Astrocyte (in vitro differentiated cells and primary cell): ENCODE measurements around the gene CSNK2A1. TPM values are rescaled to one million over a fixed set of nuclear protein-coding genes. Genes with fewer than 3 reads are reported as not detected.

Experiments used
- DNase-seq: peaks from one replicate; pipeline ENCODE4 v3.0.0-alpha.2; 2010; ENCODE audit warnings: low read depth
- FAIRE-seq: peaks from 2 replicates; lab custom pipeline; 2011; peaks lifted over from hg19 to GRCh38; lab: Jason Lieb, UNC
- H2AFZ ChIP-seq: 2 replicates; pipeline ENCODE4 v1.6.0; 2012; ENCODE audit warnings: low read depth, low read length, inconsistent platforms
- H3K27ac ChIP-seq: 2 replicates; pipeline ENCODE4 v1.5.1; 2011; ENCODE audit warnings: low read depth, low read length, inconsistent platforms
- H3K27me3 ChIP-seq: 2 replicates; pipeline ENCODE4 v1.6.0; 2011; ENCODE audit warnings: low read length, inconsistent platforms; ENCODE audit not compliant: insufficient read depth
- H3K36me3 ChIP-seq: 2 replicates; pipeline ENCODE4 v1.5.1; 2011; ENCODE audit warnings: low read length, inconsistent platforms; ENCODE audit not compliant: insufficient read depth
- H3K4me1 ChIP-seq: 2 replicates; pipeline ENCODE4 v1.5.1; 2011; ENCODE audit warnings: low read length, inconsistent platforms; ENCODE audit not compliant: insufficient read depth
- H3K4me2 ChIP-seq: 2 replicates; pipeline ENCODE4 v1.6.0; 2012; ENCODE audit warnings: low read length, inconsistent platforms
- H3K4me3 ChIP-seq: 2 replicates; pipeline ENCODE4 v1.5.1; 2011; ENCODE audit warnings: low read depth, mild to moderate bottlenecking, low read length, inconsistent platforms; ENCODE audit not compliant: insufficient read depth
- H3K79me2 ChIP-seq: 2 replicates; pipeline ENCODE4 v1.6.0; 2012; ENCODE audit warnings: mild to moderate bottlenecking, low read length, inconsistent platforms; ENCODE audit not compliant: insufficient read depth
- H3K9ac ChIP-seq: 2 replicates; pipeline ENCODE4 v1.6.0; 2012; ENCODE audit warnings: mild to moderate bottlenecking, low read length, inconsistent platforms
- H3K9me3 ChIP-seq: 2 replicates; pipeline ENCODE4 v1.5.1; 2012; ENCODE audit warnings: low read depth, mild to moderate bottlenecking, low read length, inconsistent platforms; ENCODE audit not compliant: insufficient read depth
- H4K20me1 ChIP-seq: 2 replicates; pipeline ENCODE4 v1.6.0; 2012; ENCODE audit warnings: low read length, inconsistent platforms; ENCODE audit not compliant: insufficient read depth
- H3K27ac Mint-ChIP-seq: one replicate; pipeline ENCODE4 v1.8.0; 2021; ENCODE audit warnings: mild to moderate bottlenecking, mixed read lengths; ENCODE audit not compliant: unreplicated experiment
- H3K27me3 Mint-ChIP-seq: one replicate; pipeline ENCODE4 v1.8.0; 2021; ENCODE audit warnings: low read depth, mixed read lengths; ENCODE audit not compliant: unreplicated experiment
- H3K36me3 Mint-ChIP-seq: one replicate; pipeline ENCODE4 v1.8.0; 2021; ENCODE audit warnings: low read depth, mixed read lengths; ENCODE audit not compliant: unreplicated experiment
- H3K4me1 Mint-ChIP-seq: one replicate; pipeline ENCODE4 v1.8.0; 2021; ENCODE audit warnings: low read depth, mixed read lengths; ENCODE audit not compliant: unreplicated experiment
- H3K4me3 Mint-ChIP-seq: one replicate; pipeline ENCODE4 v1.8.0; 2021; ENCODE audit warnings: mild to moderate bottlenecking, moderate library complexity, mixed read lengths; ENCODE audit not compliant: unreplicated experiment
- H3K9me3 Mint-ChIP-seq: one replicate; pipeline ENCODE4 v1.8.0; 2021; ENCODE audit warnings: mild to moderate bottlenecking, mixed read lengths; ENCODE audit not compliant: unreplicated experiment
- CTCF ChIP-seq: IDR thresholded peaks from 2 replicates; pipeline ENCODE4 v1.5.1; 2011; ENCODE audit warnings: low read depth, mild to moderate bottlenecking, inconsistent platforms, low read length, moderate library complexity; ENCODE audit not compliant: insufficient read depth
- EZH2 ChIP-seq: IDR thresholded peaks from 2 replicates; pipeline ENCODE4 v1.6.1; 2012; ENCODE audit warnings: mild to moderate bottlenecking, low read length, inconsistent platforms; ENCODE audit not compliant: insufficient read depth
- total RNA-seq: library from RNA; stranded (reverse); gene quantifications from 2 replicates; pipeline ENCODE4 v1.2.1, GENCODE V29; 2021

The CSNK2A1 gene
- total RNA-seq, 1 donor from 2014 or later: 226 TPM

DNA sequence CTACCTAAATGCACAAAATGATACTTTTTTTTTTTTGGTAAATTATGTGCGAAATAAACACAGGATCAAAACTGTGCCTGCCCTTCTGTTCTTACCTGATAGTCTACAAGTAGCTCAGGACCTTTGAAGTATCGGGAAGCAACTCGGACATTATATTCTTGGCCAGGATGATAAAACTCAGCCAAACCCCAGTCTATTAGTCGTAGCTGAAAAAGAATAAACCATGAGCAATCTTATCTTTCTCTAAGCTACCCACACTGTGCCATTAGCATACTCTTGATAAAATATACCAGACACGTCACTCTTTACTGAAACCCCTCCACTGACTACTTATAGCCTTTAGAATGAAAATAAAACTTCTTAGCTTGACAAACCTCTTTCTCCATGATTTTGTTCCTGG is 51.4 kb downstream of the CSNK2A1 start:
- DNase-seq (no peak), FAIRE-seq (no peak)
- Histone ChIP-seq H3K36me3 (peaks cover 63% of the 10 kb centered on the region), H3K79me2 (no peaks in the 10 kb centered on the region), H2AFZ (no peak overlapping the region), H3K4me3 (no peak overlapping the region), H3K9ac (no peak overlapping the region), H3K27me3 (no peaks in the 10 kb centered on the region), H3K9me3 (no peaks in the 10 kb centered on the region), H3K27ac (no peak overlapping the region), H4K20me1 (peaks cover 29% of the 10 kb centered on the region), H3K4me2 (no peak overlapping the region), H3K4me1 (no peaks in the 10 kb centered on the region)
- Mint-ChIP-seq H3K4me1 (no peaks in the 10 kb centered on the region), H3K27me3 (no peaks in the 10 kb centered on the region), H3K36me3 (peaks cover 7% of the 10 kb centered on the region), H3K9me3 (no peaks in the 10 kb centered on the region), H3K27ac (no peak overlapping the region), H3K4me3 (no peak overlapping the region)
- TF ChIP-seq EZH2: no peak
- TF ChIP-seq CTCF: no peak

GRCh38 chr20:487655-488054 is 55.9 kb downstream of the CSNK2A1 start:
- no peak for DNase-seq
- no peak overlapping the region for H3K4me2 ChIP-seq
- FAIRE-seq: no peak
- no peak overlapping the region for H3K27ac ChIP-seq
- no peak overlapping the region for H3K27ac Mint-ChIP-seq
- H3K27me3 Mint-ChIP-seq: no peaks in the 10 kb centered on the region
- no peak overlapping the region for H2AFZ ChIP-seq
- H3K9me3 ChIP-seq: no peaks in the 10 kb centered on the region
- no peaks in the 10 kb centered on the region for H3K27me3 ChIP-seq
- H3K36me3 Mint-ChIP-seq: peaks cover 8% of the 10 kb centered on the region
- no peaks in the 10 kb centered on the region for H3K4me1 Mint-ChIP-seq
- no peaks in the 10 kb centered on the region for H3K9me3 Mint-ChIP-seq
- H3K79me2 ChIP-seq: no peaks in the 10 kb centered on the region
- peaks cover 19% of the 10 kb centered on the region for H4K20me1 ChIP-seq
- TF ChIP-seq EZH2 (no peak), CTCF (no peak)
- H3K4me1 ChIP-seq: no peaks in the 10 kb centered on the region
- H3K4me3 Mint-ChIP-seq: no peak overlapping the region
- H3K9ac ChIP-seq: no peak overlapping the region
- H3K4me3 ChIP-seq: no peak overlapping the region
- H3K36me3 ChIP-seq: peaks cover 60% of the 10 kb centered on the region

- no peak for FAIRE-seq
- H3K27ac ChIP-seq: no peak overlapping the region
- peaks cover 68% of the 10 kb centered on the region for H3K36me3 ChIP-seq
These were observed 59.6 kb downstream of the CSNK2A1 start for GRCh38 chr20:483815-484644.

More at GRCh38 chr20:483815-484644, 59.6 kb downstream of the CSNK2A1 start:
- Histone ChIP-seq H3K9ac (no peak overlapping the region), H3K27me3 (no peaks in the 10 kb centered on the region), H4K20me1 (peaks cover 22% of the 10 kb centered on the region), H3K4me3 (no peak overlapping the region), H3K4me2 (no peak overlapping the region), H3K9me3 (no peaks in the 10 kb centered on the region), H2AFZ (no peak overlapping the region), H3K79me2 (no peaks in the 10 kb centered on the region), H3K4me1 (no peaks in the 10 kb centered on the region)
- no peaks in the 10 kb centered on the region for H3K27me3 Mint-ChIP-seq
- H3K4me3 Mint-ChIP-seq: no peak overlapping the region
- no peak overlapping the region for H3K27ac Mint-ChIP-seq
- DNase-seq: no peak
- peaks cover 9% of the 10 kb centered on the region for H3K36me3 Mint-ChIP-seq
- TF ChIP-seq EZH2: no peak
- TF ChIP-seq CTCF: no peak
- no peaks in the 10 kb centered on the region for H3K4me1 Mint-ChIP-seq
- H3K9me3 Mint-ChIP-seq: no peaks in the 10 kb centered on the region
